A673 (cell line): ENCODE results near the gene MVB12A.

Experiments
- EZH2 ChIP-seq: fragments of 200-600 bp; sonication (generic); IDR thresholded peaks from 2 replicates; pipeline ENCODE4 v1.6.1; 2017; ENCODE audit warnings: borderline replicate concordance, low read depth, mild to moderate bottlenecking, mixed read lengths, antibody characterized with exemption, low read length; ENCODE audit not compliant: poor library complexity, severe bottlenecking
- TF ChIP-seq, protein P1 (sequence below): fragments of 300-800, 200-600 bp; sonication (generic); conservative IDR thresholded peaks from 2 replicates; pipeline ENCODE4 v1.5.1; 2017; ENCODE audit warnings: low read depth, mild to moderate bottlenecking, antibody characterized with exemption, low read length, moderate library complexity, mixed read lengths

DNA sequence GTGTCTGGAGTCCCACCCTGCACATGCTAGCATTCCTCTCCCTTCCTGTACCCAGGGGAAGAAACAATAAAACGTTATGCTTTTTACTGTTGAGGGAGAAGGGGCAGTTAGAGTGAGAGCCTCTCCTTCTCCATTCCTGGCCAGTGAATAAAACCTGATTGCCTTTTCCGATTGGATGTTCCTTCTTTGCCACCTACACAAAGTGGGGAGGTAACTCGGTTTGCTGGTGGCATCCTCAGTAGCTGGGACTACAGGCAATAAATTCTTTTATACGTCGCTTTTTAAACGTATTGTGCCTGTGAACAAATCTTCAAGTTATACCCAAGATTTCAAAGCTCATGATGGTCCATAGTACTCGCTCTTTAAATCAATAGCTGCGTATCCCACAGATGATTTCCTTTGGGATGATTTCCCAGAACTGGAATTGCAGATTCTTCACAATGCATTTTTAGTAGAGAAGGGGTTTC is 660 bp upstream of the MVB12A start:
- TF ChIP-seq, protein P1, sequence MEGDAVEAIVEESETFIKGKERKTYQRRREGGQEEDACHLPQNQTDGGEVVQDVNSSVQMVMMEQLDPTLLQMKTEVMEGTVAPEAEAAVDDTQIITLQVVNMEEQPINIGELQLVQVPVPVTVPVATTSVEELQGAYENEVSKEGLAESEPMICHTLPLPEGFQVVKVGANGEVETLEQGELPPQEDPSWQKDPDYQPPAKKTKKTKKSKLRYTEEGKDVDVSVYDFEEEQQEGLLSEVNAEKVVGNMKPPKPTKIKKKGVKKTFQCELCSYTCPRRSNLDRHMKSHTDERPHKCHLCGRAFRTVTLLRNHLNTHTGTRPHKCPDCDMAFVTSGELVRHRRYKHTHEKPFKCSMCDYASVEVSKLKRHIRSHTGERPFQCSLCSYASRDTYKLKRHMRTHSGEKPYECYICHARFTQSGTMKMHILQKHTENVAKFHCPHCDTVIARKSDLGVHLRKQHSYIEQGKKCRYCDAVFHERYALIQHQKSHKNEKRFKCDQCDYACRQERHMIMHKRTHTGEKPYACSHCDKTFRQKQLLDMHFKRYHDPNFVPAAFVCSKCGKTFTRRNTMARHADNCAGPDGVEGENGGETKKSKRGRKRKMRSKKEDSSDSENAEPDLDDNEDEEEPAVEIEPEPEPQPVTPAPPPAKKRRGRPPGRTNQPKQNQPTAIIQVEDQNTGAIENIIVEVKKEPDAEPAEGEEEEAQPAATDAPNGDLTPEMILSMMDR: no peak
- TF ChIP-seq EZH2: no peak
